Measurements from ENCODE around the gene SENP5. TPM values are rescaled to one million over a fixed set of nuclear protein-coding genes. Genes with fewer than 3 reads are reported as not detected.

The SENP5 gene
- total RNA-seq, 2 donors from 2014 or later: 29.4 to 77.6 TPM

DNA sequence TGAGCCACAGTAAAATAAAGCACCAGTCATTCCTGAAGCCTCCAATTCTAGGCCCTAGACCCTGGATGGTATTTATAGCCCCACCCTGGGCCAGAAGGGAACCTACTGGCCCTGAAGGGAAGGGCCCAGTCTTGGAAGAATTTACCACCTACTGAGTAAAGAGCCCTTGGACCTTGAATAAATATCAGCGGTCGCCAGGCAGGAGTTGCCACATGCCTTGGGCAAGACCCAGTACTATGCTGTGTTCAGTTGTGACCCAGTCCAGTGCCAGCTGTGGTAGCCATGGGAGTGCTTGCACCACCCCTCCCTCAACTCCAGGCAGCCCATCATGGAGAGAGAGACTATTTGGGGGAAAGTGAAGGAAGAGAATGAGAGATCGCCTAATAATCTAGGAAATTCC, 47.7 kb downstream of the SENP5 start:
- TF ChIP-seq, protein P1, sequence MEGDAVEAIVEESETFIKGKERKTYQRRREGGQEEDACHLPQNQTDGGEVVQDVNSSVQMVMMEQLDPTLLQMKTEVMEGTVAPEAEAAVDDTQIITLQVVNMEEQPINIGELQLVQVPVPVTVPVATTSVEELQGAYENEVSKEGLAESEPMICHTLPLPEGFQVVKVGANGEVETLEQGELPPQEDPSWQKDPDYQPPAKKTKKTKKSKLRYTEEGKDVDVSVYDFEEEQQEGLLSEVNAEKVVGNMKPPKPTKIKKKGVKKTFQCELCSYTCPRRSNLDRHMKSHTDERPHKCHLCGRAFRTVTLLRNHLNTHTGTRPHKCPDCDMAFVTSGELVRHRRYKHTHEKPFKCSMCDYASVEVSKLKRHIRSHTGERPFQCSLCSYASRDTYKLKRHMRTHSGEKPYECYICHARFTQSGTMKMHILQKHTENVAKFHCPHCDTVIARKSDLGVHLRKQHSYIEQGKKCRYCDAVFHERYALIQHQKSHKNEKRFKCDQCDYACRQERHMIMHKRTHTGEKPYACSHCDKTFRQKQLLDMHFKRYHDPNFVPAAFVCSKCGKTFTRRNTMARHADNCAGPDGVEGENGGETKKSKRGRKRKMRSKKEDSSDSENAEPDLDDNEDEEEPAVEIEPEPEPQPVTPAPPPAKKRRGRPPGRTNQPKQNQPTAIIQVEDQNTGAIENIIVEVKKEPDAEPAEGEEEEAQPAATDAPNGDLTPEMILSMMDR (IDR thresholded peaks at IDR 0.05): no peak
- H3K4me3 ChIP-seq: no peak overlapping the region

DNA sequence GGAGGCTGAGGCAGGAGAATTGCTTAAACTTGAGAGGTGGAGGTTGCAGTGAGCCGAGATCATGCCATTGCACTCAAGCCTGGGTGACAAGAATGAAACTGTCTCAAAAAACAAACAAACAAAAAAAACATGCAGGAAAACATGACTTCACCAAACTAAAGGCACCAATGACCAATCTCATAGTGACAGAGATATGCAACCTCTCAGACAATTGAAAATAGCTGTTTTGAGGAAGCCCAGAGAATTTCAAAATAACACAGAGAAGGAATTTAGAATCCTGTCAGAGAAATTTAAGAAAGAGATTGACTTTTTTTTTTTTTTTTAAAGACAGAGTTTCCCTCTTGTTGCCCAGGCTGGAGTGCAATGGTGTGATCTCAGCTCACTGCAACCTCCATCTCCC, 48.5 kb downstream of the SENP5 start:
- H3K36me3 ChIP-seq: peaks cover 3% of the 10 kb centered on the region
- no peaks in the 10 kb centered on the region for H3K9me3 ChIP-seq
- H3K27me3 ChIP-seq (replicated peaks; ENCODE audit: insufficient read depth): no peaks in the 10 kb centered on the region
- no peak overlapping the region for H3K27ac ChIP-seq
- no peak overlapping the region for H3K4me3 ChIP-seq
- ATAC-seq (ENCODE audit: insufficient number of reproducible peaks, low FRiP score, low read depth): no peak
- DNase-seq (ENCODE audit: low spot score): no peak
- H3K4me1 ChIP-seq (ENCODE audit: control insufficient read depth in 1 of 2, low read depth in 2 of 2): no peaks in the 10 kb centered on the region
- TF ChIP-seq, protein P1 (IDR thresholded peaks at IDR 0.05): no peak

More for the DNA sequence above, 47.7 kb downstream of the SENP5 start:
- no peak for ATAC-seq (ENCODE audit: insufficient number of reproducible peaks, low FRiP score, low read depth)
- DNase-seq (ENCODE audit: low spot score): no peak
- Histone ChIP-seq H3K36me3 (peaks cover 3% of the 10 kb centered on the region), H3K27me3 (replicated peaks; ENCODE audit: insufficient read depth) (no peaks in the 10 kb centered on the region), H3K9me3 (no peaks in the 10 kb centered on the region), H3K4me1 (ENCODE audit: control insufficient read depth in 1 of 2, low read depth in 2 of 2) (no peaks in the 10 kb centered on the region), H3K27ac (no peak overlapping the region)

DNA sequence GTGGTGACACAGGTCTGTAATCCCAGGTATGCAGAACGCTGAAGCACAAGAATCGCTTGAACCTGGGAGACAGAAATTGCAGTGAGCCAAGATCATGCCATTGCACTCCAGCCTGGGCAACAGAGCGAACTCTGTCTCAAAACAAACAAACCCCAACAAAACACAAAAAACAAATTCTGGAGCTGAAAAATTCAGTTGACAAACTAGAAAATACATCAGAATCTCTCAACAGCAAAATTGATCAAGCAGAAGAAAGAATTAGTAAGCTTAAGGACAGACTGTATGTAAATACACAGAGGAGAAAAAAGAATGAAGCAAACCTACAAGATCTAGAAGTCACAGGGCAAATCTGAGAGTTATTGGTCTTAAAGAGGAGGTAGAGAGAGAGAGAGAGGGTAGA, 49.3 kb downstream of the SENP5 start:
- TF ChIP-seq, protein P1 (IDR thresholded peaks at IDR 0.05): no peak
- no peaks in the 10 kb centered on the region for H3K27me3 ChIP-seq (replicated peaks; ENCODE audit: insufficient read depth)
- H3K4me1 ChIP-seq (ENCODE audit: control insufficient read depth in 1 of 2, low read depth in 2 of 2): no peaks in the 10 kb centered on the region
- no peak overlapping the region for H3K27ac ChIP-seq
- H3K36me3 ChIP-seq: peaks cover 3% of the 10 kb centered on the region
- no peaks in the 10 kb centered on the region for H3K9me3 ChIP-seq
- ATAC-seq (ENCODE audit: insufficient number of reproducible peaks, low FRiP score, low read depth): no peak
- no peak for DNase-seq (ENCODE audit: low spot score)
- H3K4me3 ChIP-seq: no peak overlapping the region

DNA sequence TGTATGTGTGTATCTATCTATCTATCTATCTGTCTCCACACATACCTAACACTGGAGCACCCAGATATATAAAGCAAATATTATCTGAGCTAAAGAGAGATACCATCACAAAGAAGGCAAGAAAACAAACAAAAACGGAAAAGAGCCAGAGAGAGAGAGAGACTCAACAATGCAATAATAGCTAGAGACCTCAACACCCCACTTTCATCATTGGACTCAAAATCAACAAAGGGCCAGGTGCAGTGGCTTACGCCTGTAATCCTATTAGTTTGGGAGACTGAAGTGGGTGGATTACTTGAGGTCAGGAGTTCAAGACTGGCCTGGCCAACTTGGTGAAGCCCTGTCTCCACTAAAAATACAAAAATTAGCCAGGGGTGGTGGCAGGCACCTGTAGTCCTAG, 51.2 kb downstream of the SENP5 start:
- Histone ChIP-seq H3K4me1 (ENCODE audit: control insufficient read depth in 1 of 2, low read depth in 2 of 2) (no peaks in the 10 kb centered on the region), H3K4me3 (no peak overlapping the region), H3K27me3 (replicated peaks; ENCODE audit: insufficient read depth) (no peaks in the 10 kb centered on the region), H3K36me3 (peaks cover 3% of the 10 kb centered on the region), H3K27ac (no peak overlapping the region), H3K9me3 (no peaks in the 10 kb centered on the region)
- no peak for DNase-seq (ENCODE audit: low spot score)
- no peak for ATAC-seq (ENCODE audit: insufficient number of reproducible peaks, low FRiP score, low read depth)
- TF ChIP-seq, protein P1 (IDR thresholded peaks at IDR 0.05): no peak

DNA sequence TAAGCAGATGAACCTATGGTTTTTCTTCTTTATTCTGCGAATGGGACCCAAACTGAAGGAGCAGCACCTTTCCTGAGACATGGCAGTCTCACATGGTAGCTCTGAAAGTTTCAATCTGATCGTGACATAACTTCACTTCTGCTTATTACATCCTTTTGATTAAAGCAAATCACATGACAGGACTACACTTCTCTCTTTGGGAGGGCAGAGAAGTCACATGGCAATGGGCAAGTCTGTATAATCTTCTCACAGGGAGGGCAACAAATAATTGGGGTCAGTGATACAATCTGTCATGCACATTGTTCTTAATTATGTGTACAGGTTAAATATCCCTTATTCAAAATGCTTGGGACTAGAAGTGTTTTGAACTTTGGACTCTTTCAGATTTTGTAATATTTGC, 53.0 kb downstream of the SENP5 start:
- H3K27ac ChIP-seq: no peak overlapping the region
- DNase-seq (ENCODE audit: low spot score) (no peak), ATAC-seq (ENCODE audit: insufficient number of reproducible peaks, low FRiP score, low read depth) (no peak)
- H3K9me3 ChIP-seq: no peaks in the 10 kb centered on the region
- H3K27me3 ChIP-seq (replicated peaks; ENCODE audit: insufficient read depth): no peaks in the 10 kb centered on the region
- H3K4me3 ChIP-seq: no peak overlapping the region
- no peaks in the 10 kb centered on the region for H3K36me3 ChIP-seq
- no peaks in the 10 kb centered on the region for H3K4me1 ChIP-seq (ENCODE audit: control insufficient read depth in 1 of 2, low read depth in 2 of 2)
- TF ChIP-seq, protein P1 (IDR thresholded peaks at IDR 0.05): no peak

All from thoracic aorta (tissue), 2 donors.